SJCRH30 (cell line): ENCODE results near the gene PNLDC1. TPM values are rescaled to one million over a fixed set of nuclear protein-coding genes. Genes with fewer than 3 reads are reported as not detected.

ENCODE experiments used
- total RNA-seq: library from RNA; depleted of rRNA; stranded (reverse); fragments of >200 nt; shearing (Covaris generic); gene quantifications from 2 replicates; pipeline ENCODE4 v1.2.3, GENCODE V29; 2014; rRNA removed

Gene PNLDC1
- total RNA-seq, 1 experiment from 2014 or later: not detected

Other genes with a start within 250 kb of the PNLDC1 start
- gene SOD2, start 107.0 kb upstream of the PNLDC1 start, total RNA-seq: 123 and 137 TPM in 2 replicates
- 183 and 196 TPM in 2 replicates for gene WTAP, start 72.8 kb upstream of the PNLDC1 start, total RNA-seq
- 78.8 and 88.6 TPM in 2 replicates for gene ACAT2, start 38.2 kb upstream of the PNLDC1 start, total RNA-seq
- 519 and 538 TPM in 2 replicates for gene TCP1, start 10.7 kb upstream of the PNLDC1 start, total RNA-seq
- gene MRPL18, start 9.8 kb upstream of the PNLDC1 start, total RNA-seq: 136 and 137 TPM in 2 replicates
- gene MAS1, start 90.7 kb downstream of the PNLDC1 start, total RNA-seq: 0.04 TPM in 1 of 2 replicates, not detected in the other
- 109 and 112 TPM in 2 replicates for gene IGF2R, start 168.8 kb downstream of the PNLDC1 start, total RNA-seq